NOMO-1 (cell line): ENCODE measurements around the gene TSGA10.
A peak's percentile ranks its signal among the peaks of the same experiment; 100 is the strongest.
"Not testable (repeated sequence)": the region's sequence is repeated elsewhere in the genome, so short reads cannot be mapped to it uniquely, and the experiment has no call there.

Experiments used
- DNase-seq, 2 experiments: peaks; one replicate each; lab custom pipeline; 2025; ENCODE audit not compliant: unreplicated experiment in 2 of 2; lab: John Stamatoyannopoulos, UW

The TSGA10 gene, protein sequence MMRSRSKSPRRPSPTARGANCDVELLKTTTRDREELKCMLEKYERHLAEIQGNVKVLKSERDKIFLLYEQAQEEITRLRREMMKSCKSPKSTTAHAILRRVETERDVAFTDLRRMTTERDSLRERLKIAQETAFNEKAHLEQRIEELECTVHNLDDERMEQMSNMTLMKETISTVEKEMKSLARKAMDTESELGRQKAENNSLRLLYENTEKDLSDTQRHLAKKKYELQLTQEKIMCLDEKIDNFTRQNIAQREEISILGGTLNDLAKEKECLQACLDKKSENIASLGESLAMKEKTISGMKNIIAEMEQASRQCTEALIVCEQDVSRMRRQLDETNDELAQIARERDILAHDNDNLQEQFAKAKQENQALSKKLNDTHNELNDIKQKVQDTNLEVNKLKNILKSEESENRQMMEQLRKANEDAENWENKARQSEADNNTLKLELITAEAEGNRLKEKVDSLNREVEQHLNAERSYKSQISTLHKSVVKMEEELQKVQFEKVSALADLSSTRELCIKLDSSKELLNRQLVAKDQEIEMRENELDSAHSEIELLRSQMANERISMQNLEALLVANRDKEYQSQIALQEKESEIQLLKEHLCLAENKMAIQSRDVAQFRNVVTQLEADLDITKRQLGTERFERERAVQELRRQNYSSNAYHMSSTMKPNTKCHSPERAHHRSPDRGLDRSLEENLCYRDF

GRCh38 chr2:99154643-99155536 lies at the start of gene TSGA10, which contains the start of gene LIPT1:
Gene TSGA10 (minus strand): TSS chr2:99154942. CDS start chr2:99109439, 45,503 bp downstream.
Gene LIPT1 (plus strand): TSS chr2:99154967. CDS start chr2:99161958, 6,991 bp downstream.
- DNase-seq: peak; percentile 81 to 91

GRCh38 chr2:99201959-99202678 lies 47.4 kb upstream of the TSGA10 start:
- DNase-seq: no peak

DNA sequence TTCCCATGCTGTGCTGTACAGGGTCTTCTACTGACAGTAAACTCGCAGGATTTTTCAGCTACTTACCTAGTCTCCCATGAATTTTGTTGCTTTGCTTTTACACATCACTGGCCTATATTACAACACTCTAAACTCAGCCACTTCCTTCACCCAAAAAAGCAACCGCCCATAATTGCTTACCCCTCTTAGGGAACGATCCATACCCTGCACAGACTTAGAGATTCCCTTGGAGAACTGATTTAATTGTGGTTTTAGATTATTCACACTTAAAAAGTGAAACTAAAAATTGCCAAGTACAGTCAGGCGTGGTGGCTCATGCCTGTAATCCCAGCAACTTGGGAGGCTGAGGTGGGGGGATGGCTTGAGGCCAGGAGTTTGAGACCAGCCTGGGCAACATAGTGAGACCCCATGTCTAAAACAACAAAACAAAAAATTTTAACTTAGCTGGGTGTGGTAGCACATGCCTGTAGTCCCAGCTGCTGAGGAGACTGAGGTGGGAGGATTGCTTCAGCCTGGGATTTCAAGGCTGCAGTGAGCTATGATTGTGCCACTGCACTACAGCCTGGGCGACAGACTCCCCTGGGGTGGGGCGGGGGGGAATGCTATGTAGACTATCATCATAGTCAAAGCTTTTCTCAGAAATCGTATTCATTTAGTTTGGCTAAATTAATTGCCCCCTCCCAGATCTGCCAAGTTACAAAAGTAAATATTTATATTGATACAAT lies 45.5 kb upstream of the TSGA10 start:
- DNase-seq: peak; percentile 18 to 56

GRCh38 chr2:99198103-99198841 lies 43.5 kb upstream of the TSGA10 start:
- DNase-seq: no peak

- DNase-seq: not testable (repeated sequence)
Observed at GRCh38 chr2:99192364-99192763, 37.6 kb upstream of the TSGA10 start.

GRCh38 chr2:99190548-99190947 lies 35.8 kb upstream of the TSGA10 start:
- DNase-seq: no peak

DNA sequence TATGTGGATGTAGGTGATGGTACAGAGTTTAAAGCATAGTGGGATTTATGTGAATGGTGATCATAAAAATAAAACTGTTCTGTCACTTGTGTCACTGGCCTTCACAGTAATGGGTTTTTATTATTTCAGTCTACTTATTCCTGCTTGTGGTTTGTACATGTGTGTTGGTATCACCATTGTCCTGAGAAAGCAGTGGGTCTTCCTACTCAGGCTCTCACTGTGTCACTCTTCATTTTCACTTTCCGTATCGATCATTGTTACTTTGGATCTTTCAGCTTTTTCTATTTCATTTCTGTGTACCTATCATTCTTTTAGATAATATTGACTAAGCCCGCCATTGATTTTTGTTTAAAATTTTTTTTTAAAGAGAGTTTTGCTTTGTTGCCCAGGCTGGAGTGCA lies 33.6 kb upstream of the TSGA10 start:
- no peak for DNase-seq

DNA sequence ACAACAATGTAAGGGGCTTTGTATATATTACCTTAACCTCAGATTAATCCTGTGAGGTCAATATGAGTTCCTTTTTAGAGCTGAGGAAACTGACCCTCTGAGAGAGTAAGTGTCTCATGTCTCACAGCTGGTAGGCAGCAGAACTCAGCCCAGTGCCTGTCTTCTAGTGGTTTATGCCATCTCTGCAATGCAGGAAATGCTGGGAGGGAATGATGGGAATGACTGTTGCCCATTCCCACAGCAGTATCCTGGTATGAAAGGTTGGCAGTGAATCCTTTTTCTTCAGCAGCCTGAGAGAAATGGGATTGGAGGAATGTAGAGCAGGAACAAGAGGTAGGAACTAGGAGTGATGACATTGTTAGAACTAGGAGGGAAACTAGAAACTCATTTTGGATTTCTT lies 32.3 kb upstream of the TSGA10 start:
- DNase-seq: no peak

DNA sequence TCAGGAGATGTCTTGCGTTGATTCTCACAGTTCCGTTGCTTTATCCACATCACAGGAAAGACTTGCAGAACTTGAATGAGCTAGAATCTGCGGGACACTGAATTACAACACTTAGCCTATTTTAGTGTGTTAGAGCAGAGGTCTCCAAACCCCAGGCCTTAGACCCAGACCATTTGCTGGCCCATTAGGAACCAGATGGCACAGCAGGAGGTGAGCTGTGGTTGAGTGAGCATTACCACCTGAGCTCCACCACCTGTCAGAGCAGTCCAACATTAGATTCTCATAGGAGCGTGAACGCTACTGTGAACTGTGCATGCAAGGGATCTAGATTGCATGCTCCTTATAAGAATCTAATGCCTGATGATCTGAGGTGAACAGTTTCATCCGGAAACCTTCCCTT lies 30.1 kb upstream of the TSGA10 start:
- DNase-seq: no peak

DNA sequence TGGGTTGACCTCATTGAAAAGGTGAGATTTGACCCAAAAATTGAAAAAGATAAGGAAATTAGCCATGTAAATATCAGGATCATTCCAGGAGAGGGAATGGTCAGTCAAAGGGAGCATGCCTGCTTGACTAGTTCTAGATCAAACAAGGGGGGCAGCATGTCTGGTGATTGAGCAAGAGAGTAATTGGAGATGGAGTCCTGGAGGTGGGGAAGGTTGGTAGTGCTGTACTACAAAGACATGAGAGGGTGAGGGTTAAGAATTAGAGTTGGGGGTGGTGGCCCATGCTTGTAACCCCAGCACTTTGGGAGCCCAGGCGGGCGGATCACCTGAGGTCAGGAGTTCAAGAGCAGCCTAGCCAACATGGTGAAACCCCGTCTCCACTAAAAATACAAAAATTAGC lies 28.3 kb upstream of the TSGA10 start:
- no peak for DNase-seq

DNA sequence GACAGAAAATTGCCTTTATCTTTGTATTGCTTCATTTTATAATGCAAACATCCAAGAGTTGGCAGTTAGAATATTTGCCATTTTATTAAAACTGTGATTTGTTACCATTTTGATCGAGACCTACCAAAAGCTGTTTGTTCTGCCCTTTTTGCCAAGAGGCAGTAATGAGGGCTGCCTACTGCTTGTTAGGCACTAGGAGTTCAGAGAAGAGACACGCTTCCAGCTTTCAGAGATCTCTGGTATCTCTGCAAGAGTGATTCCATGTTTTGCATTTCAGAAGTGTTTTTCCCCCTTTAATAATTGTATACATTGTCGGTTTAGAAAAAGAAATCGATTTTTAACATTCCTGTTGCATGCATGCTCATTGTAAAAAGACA lies 26.9 kb upstream of the TSGA10 start:
- peak in 1 of 2 experiments; percentile 21 for DNase-seq

- peak; percentile 95 to 96 for DNase-seq
Observed at GRCh38 chr2:99180755-99181623, 26.2 kb upstream of the TSGA10 start, which contains the start of the genes MITD1 and MRPL30. Gene MITD1 (minus strand): TSS chr2:99181058. CDS start chr2:99180981, 77 bp downstream. Gene MRPL30 (plus strand): TSS chr2:99181184. CDS start chr2:99186204, 5,020 bp downstream.

- DNase-seq: no peak
Observed at GRCh38 chr2:99171377-99172140, 16.8 kb upstream of the TSGA10 start.

DNA sequence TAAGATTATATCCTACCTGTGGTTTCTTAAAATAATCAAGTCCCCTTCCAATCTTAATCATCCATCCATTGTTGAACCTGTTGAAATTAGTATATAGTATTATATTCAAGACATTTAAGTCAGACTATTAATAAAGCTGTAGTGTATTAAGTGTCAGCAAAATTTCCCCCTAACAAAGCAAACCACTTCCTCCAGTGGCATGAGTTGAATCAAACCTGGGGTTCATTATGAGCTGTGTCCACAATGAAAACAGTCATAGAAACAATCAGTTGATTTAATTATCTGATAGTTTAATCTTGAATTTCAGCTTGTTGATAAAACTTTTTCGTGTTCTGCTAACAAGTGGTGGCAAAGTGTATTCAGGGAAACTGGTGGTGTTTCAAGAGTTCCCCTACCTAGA lies 14.8 kb upstream of the TSGA10 start:
- DNase-seq: no peak

- no peak for DNase-seq
Observed at GRCh38 chr2:99166218-99166617, 11.5 kb upstream of the TSGA10 start.

DNA sequence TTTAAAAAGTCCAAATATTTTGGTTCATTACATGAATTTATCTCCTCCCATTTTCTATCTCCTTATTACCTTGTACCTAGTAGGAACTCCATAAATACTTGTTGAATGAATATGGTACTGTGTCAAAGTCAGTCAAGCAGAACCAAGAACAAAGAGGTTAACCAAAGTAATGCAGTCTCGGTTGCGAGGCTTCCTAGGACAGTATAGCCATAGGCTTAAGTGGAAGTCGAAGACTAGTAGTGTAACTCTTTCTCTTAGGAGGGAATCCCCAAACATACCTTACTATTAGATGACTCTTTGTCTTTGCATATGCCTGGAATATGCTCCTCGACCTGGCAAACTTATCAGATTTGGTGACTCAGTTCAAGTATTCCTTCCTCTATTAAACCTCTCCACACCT lies 4.9 kb upstream of the TSGA10 start:
- DNase-seq: no peak

- DNase-seq: no peak
Observed at GRCh38 chr2:99158599-99158998, 3.9 kb upstream of the TSGA10 start.
